Lung (tissue), 12 donors: ENCODE results near the gene MIOX. TPM values are rescaled to one million over a fixed set of nuclear protein-coding genes. Genes with fewer than 3 reads are reported as not detected.
A peak's percentile ranks its signal among the peaks of the same experiment; 100 is the strongest.

ENCODE experiments used
- ATAC-seq: fragments of 200-7000 bp; cut with Tn5 transposase; one replicate; pipeline ENCODE4 v1.9.1; 2020; ENCODE audit warnings: moderate number of reproducible peaks; ENCODE audit not compliant: insufficient read depth, low FRiP score
- DNase-seq, 3 donors: peaks; one replicate each; pipeline ENCODE4 v3.0.0-alpha.2; 2013 to 2017
- H3K27ac ChIP-seq, 2 donors: one replicate each; pipeline ENCODE4 v1.5.1; 2013; ENCODE audit warnings: mild to moderate bottlenecking in 2 of 2, moderate library complexity in 2 of 2, control low read depth in 1 of 2, inconsistent platforms in 1 of 2, low read depth in 1 of 2, low read length in 1 of 2
- H3K27me3 ChIP-seq, 3 donors: one replicate each; pipeline ENCODE4 v1.5.1; 2013; ENCODE audit warnings: low read length in 2 of 3; ENCODE audit not compliant: control insufficient read depth in 3 of 3, insufficient read depth in 3 of 3
- H3K36me3 ChIP-seq, 4 donors: one replicate each; pipeline ENCODE4 v1.5.1; 2013; ENCODE audit warnings: low read length in 4 of 4, mild to moderate bottlenecking in 1 of 4, moderate library complexity in 1 of 4; ENCODE audit not compliant: control insufficient read depth in 4 of 4, insufficient read depth in 4 of 4
- H3K4me1 ChIP-seq, 5 donors: one replicate each; pipeline ENCODE4 v1.5.1; 2013; ENCODE audit warnings: low read length in 5 of 5, mild to moderate bottlenecking in 2 of 5, moderate library complexity in 1 of 5; ENCODE audit not compliant: control insufficient read depth in 5 of 5, insufficient read depth in 5 of 5
- H3K4me3 ChIP-seq: one replicate; pipeline ENCODE4 v1.5.1; 2013; ENCODE audit warnings: mild to moderate bottlenecking, control low read depth, moderate library complexity
- H3K9ac ChIP-seq, 2 donors: one replicate each; pipeline ENCODE4 v1.5.1; 2013; ENCODE audit warnings: low read length in 2 of 2, control low read depth in 1 of 2; ENCODE audit not compliant: insufficient read depth in 1 of 2
- H3K9me3 ChIP-seq, 4 donors: one replicate each; pipeline ENCODE4 v1.5.1; 2013; ENCODE audit warnings: low read length in 3 of 4, mild to moderate bottlenecking in 1 of 4, moderate library complexity in 1 of 4; ENCODE audit not compliant: control insufficient read depth in 4 of 4, insufficient read depth in 3 of 4
- WGBS, 2 donors: extraction: QIAGEN DNeasy Blood & Tissue Kit; methylation state at CpG; one replicate each; pipeline ENCODE4 v1.1.7; 2013; 5-methylcytosine and 5-hydroxymethylcytosine counted together
- polyA plus RNA-seq, 2 donors: library from polyadenylated mRNA; stranded (reverse); fragments of 200-250 nt; gene quantifications; one replicate each; pipeline ENCODE4 v1.2.1, GENCODE V29; 2013
- total RNA-seq, 2 donors: library from RNA; depleted of rRNA in 1 of 2; stranded (reverse); fragments of >200 nt in 1 of 2; gene quantifications; one replicate each; pipeline ENCODE4 v1.2.1, GENCODE V29; 2014 to 2021
- TF ChIP-seq, protein P1 (sequence below): IDR thresholded peaks from 2 replicates; pipeline ENCODE4 v1.5.1; 2012; ENCODE audit warnings: mild to moderate bottlenecking; ENCODE audit errors: control extremely low read depth, extremely low read depth
- donor health status: control.
- donor health status: control.
- donor health status: Bipolar disorder and iron deficiency.
- donor health status: healthy.
- donor health status: DM: yes; HTN: yes; CAD: no.

Gene MIOX
- total and polyA plus RNA-seq, 4 donors = 0.08 TPM; not detected in 3

- ATAC-seq = peak; percentile 34
Measured at GRCh38 chr22:50529897-50530579, 43.4 kb downstream of the MIOX start, which contains the start of gene TYMP. TSS of gene TYMP (minus strand) at chr22:50530012. CDS start at chr22:50529709, 303 bp downstream.

GRCh38 chr22:50530580-50530876 lies 43.9 kb downstream of the MIOX start:
- H3K9me3 ChIP-seq = no peaks in the 10 kb centered on the region
- peak overlapping the region; percentile 64 for H3K4me3 ChIP-seq
- H3K4me1 ChIP-seq = peaks cover 0 to 32% (median 20%) of the 10 kb centered on the region in 5 donors
- no peak overlapping the region for H3K9ac ChIP-seq
- 1 to 2% methylated on average over 21 of the region's 21 CpGs for WGBS, 2 donors
- ATAC-seq (no peak), DNase-seq (peak in 1 of 3 donors; percentile 45)
- H3K36me3 ChIP-seq = peaks cover 0 to 1% (median 0%) of the 10 kb centered on the region in 4 donors
- TF ChIP-seq, protein P1, sequence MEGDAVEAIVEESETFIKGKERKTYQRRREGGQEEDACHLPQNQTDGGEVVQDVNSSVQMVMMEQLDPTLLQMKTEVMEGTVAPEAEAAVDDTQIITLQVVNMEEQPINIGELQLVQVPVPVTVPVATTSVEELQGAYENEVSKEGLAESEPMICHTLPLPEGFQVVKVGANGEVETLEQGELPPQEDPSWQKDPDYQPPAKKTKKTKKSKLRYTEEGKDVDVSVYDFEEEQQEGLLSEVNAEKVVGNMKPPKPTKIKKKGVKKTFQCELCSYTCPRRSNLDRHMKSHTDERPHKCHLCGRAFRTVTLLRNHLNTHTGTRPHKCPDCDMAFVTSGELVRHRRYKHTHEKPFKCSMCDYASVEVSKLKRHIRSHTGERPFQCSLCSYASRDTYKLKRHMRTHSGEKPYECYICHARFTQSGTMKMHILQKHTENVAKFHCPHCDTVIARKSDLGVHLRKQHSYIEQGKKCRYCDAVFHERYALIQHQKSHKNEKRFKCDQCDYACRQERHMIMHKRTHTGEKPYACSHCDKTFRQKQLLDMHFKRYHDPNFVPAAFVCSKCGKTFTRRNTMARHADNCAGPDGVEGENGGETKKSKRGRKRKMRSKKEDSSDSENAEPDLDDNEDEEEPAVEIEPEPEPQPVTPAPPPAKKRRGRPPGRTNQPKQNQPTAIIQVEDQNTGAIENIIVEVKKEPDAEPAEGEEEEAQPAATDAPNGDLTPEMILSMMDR = no peak
- H3K27ac ChIP-seq = peak overlapping the region; percentile 95 to 99
- peaks cover 0 to 38% (median 23%) of the 10 kb centered on the region in 3 donors for H3K27me3 ChIP-seq

More at GRCh38 chr22:50529897-50530579, 43.4 kb downstream of the MIOX start, which contains the start of gene TYMP:
- TF ChIP-seq, protein P1 = no peak
- peak; percentile 67 to 70 (median 68) for DNase-seq
- Histone ChIP-seq H3K27ac (peak within 1 kb of the TSS; percentile 95 to 99), H3K4me3 (peak within 1 kb of the TSS; percentile 64), H3K9ac (no peak within 1 kb of the TSS), H3K4me1 (peaks cover 0 to 33% (median 20%) of the 10 kb centered on the region in 5 donors), H3K36me3 (peaks cover 0 to 1% (median 0%) of the 10 kb centered on the region in 4 donors), H3K27me3 (peaks cover 0 to 38% (median 23%) of the 10 kb centered on the region in 3 donors), H3K9me3 (no peaks in the 10 kb centered on the region)
- 0 to 1% methylated on average over 70 to 92 of the region's 92 CpGs for WGBS, 2 donors

GRCh38 chr22:50530877-50531545 lies 44.4 kb downstream of the MIOX start:
- Histone ChIP-seq H3K9ac (no peak overlapping the region), H3K27me3 (peaks cover 0 to 38% (median 23%) of the 10 kb centered on the region in 3 donors), H3K4me3 (peak overlapping the region; percentile 64), H3K9me3 (no peaks in the 10 kb centered on the region), H3K36me3 (peaks cover 0 to 1% (median 0%) of the 10 kb centered on the region in 4 donors), H3K27ac (peak overlapping the region; percentile 95 to 99), H3K4me1 (peaks cover 0 to 32% (median 20%) of the 10 kb centered on the region in 5 donors)
- peak; percentile 48 for ATAC-seq
- DNase-seq = peak; percentile 75 to 81 (median 76)
- WGBS, 2 donors = 1 to 2% methylated on average over 49 to 53 of the region's 53 CpGs
- TF ChIP-seq, protein P1 = no peak
